Fibroblast of skin of right quadriceps (primary cell): Measurements from ENCODE around the gene PHETA1.
A peak's percentile ranks its signal among the peaks of the same experiment; 100 is the strongest.

Source experiments
- DNase-seq: peaks from one replicate; pipeline ENCODE4 v3.0.0-alpha.2; 2013

The PHETA1 gene

GRCh38 chr12:111319600-111320257, 49.2 kb downstream of the PHETA1 start:
- DNase-seq, result no peak

DNA sequence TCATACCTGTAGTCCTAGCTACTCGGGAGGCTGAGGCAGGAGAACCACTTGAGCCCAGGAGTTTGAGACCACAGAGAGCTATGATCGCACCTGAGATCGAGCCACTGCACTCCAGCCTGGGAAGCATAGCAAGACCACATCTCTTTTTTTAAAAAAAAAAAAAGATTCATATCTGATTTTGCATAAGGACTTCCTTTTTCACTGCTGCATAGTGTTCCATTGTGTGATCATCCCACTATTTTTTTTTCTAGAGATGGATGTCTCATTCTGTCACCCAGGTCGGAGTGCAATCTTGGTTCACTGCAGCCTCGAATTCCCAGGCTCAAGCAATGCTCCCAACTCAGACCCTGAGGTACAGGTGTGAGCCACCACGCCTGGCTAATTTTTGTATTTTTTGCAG, 50.4 kb downstream of the PHETA1 start:
- no peak for DNase-seq

GRCh38 chr12:111316671-111317070, 52.2 kb downstream of the PHETA1 start:
- no peak for DNase-seq

- DNase-seq, result no peak
Measured at GRCh38 chr12:111314953-111315539, 53.8 kb downstream of the PHETA1 start.

GRCh38 chr12:111313833-111314259, 55.0 kb downstream of the PHETA1 start:
- DNase-seq, result peak; percentile 53

GRCh38 chr12:111312708-111313107, 56.2 kb downstream of the PHETA1 start:
- no peak for DNase-seq

GRCh38 chr12:111312016-111312415, 56.9 kb downstream of the PHETA1 start:
- DNase-seq, result no peak

DNA sequence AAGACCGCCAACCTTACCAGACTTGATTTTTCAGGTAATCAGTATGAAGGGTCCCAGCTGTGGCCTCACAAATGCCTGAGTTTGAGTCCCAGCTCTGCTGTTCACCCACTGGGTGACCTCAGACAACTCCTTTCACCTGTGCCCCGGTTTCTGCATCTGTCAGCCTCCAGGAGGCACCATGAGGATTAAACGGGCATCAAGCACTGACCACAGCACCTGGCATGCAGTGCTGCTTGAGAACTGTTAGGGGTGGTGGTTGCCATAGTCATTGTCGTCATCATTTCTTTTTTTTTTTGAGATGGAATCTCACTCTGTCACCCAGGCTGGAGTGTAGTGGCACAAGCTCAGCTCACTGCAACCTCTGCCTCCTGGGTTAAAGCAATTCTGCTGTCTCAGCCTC, 57.9 kb downstream of the PHETA1 start:
- DNase-seq, result no peak
